GM12875 (cell line): ENCODE results near the gene EARS2.
"Not testable (repeated sequence)": the region's sequence is repeated elsewhere in the genome, so short reads cannot be mapped to it uniquely, and the experiment has no call there.

Experiments used
- H3K4me3 ChIP-seq: one replicate; pipeline ENCODE4 v1.5.1; 2011; ENCODE audit warnings: low read depth, low read length, control low read depth
- TF ChIP-seq, protein P1 (sequence below): IDR thresholded peaks from 2 replicates; pipeline ENCODE4 v1.5.1; 2011; ENCODE audit warnings: low read depth, mild to moderate bottlenecking, control low read depth, inconsistent platforms, low read length, moderate library complexity, borderline replicate concordance; ENCODE audit not compliant: insufficient read depth

EARS2 gene

DNA sequence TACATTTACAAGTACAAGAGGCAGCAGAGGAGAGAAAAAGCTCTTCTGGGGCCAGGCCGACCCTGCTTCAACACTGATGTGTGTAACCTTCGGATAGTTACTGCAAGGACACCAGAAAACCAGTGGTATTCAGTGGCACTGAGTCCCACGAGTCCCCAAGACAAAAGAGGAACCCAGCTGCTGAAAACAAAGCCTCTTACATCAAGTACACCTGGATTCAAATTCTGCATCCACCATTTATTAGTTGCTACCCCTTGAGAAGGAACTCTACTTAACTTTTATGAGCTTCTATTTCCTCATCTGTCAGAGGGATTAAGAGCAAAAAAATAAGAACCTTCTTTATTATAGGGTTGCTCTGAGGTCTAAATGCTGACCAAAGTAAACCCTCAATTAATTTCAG is 2.6 kb downstream of the EARS2 start:
- TF ChIP-seq, protein P1, sequence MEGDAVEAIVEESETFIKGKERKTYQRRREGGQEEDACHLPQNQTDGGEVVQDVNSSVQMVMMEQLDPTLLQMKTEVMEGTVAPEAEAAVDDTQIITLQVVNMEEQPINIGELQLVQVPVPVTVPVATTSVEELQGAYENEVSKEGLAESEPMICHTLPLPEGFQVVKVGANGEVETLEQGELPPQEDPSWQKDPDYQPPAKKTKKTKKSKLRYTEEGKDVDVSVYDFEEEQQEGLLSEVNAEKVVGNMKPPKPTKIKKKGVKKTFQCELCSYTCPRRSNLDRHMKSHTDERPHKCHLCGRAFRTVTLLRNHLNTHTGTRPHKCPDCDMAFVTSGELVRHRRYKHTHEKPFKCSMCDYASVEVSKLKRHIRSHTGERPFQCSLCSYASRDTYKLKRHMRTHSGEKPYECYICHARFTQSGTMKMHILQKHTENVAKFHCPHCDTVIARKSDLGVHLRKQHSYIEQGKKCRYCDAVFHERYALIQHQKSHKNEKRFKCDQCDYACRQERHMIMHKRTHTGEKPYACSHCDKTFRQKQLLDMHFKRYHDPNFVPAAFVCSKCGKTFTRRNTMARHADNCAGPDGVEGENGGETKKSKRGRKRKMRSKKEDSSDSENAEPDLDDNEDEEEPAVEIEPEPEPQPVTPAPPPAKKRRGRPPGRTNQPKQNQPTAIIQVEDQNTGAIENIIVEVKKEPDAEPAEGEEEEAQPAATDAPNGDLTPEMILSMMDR: no peak
- H3K4me3 ChIP-seq: no peak overlapping the region

DNA sequence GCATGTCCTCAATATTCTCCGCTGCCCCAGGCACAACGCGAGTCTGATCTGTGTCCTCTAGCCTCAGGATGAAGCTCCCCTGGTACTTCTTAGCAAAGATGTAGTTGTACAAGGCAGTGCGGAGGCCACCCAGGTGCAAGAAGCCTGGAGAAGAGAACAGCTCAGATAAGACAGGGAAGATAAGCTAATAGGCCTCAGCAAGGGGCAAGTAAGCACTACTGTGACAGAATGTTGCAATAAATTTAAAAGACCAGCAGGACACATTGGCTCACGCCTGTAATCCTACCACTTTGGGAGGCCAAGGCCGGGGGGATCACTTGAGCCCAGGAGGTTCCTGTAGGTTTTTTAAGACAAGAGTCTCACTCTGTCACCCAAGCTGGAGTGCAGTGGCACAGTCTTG is 5.0 kb downstream of the EARS2 start:
- no peak overlapping the region for H3K4me3 ChIP-seq
- TF ChIP-seq, protein P1: no peak

DNA sequence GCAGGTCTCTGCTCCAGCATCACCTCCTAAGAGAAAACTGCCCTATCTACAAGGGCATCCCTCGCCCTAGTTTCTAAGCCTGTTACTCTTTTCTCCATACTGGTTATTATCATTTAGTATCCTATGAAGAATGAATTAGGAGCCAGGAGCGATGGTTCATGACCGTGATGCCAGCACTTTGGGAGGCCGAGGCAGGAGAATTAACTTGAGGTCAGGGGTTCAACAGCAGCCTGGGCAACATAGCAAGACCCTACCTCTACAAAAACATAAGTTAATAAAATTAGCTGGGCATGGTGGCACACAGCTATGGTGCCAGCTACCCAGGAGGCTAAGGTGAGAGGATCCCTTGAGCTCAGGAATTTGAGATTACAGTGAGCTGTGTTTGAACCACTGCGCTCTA is 7.2 kb downstream of the EARS2 start:
- TF ChIP-seq, protein P1: no peak
- no peak overlapping the region for H3K4me3 ChIP-seq

DNA sequence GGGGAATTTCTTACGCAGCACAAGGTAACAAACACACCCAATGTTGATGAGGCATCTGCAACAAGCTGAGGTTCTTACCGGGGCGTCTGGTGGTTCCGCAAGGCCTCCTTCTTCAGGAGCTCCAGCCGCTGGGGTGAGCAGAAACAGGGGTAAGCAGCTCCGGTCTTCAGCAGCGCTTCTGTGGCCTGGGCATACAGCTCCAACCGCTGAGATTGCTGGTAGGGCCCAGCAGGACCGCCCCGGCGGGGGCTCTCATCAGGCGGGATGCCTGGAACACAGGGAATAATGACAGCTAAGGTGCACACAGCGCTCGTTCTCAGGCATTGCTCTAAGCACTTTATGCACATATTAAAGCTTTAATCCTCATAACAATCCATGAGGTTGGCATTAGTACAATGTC is 12.7 kb downstream of the EARS2 start:
- TF ChIP-seq, protein P1: no peak

DNA sequence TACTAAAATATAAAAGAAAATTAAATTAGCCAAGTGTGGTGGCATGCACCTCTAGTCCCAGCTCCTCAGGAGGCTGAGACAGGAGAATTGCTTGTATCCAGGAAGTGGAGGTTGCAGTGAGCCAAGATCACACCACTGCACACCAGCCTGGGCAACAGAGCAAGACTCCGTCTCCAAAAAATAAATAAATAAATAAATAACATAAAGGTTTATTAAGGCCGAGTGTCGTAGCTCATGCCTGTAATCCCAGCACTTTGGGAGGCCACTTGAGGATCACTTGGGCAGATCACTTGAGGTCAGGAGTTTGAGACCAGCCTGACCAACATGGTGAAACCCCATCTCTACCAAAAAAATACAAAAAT is 16.4 kb downstream of the EARS2 start:
- not testable (repeated sequence) for H3K4me3 ChIP-seq

More for the DNA sequence above, 12.7 kb downstream of the EARS2 start:
- no peak overlapping the region for H3K4me3 ChIP-seq

DNA sequence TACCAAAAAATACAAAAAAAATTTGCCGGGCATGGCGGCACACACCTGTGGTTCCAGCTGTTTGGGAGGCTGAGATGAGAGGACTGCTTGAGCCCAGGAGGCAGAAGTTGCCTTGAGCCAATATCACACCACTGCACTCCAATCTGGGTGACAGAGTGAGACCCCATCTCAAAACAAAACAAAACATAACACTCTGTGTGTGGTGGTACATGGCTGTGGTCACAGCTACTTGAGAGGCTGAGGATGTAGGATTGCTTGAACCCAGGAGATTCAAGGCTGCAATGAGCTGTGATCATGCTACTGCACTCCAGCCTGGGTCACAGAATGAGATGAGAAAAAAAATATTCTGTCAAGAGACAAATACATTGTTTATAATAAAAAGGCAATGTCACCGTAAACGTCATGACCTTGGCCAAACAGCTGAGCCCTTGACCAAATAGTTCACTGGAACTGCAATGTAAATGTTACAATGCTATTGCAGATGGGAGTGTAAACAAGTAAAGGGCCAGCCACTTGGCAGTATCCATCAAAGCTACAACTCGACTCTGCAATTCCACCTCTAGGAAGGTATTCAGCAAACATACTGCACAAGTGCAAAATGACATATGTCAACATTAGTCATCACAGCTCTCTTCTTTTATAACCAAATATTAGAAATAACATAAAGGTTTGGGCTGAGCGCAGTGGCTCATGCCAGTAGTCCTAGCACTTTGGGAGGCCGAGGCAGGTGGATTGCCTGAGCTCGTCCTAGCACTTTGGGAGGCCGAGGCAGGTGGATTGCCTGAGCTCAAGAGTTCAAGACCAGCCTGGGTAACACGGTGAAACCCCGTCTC is 16.9 kb downstream of the EARS2 start:
- H3K4me3 ChIP-seq: no peak overlapping the region
- TF ChIP-seq, protein P1: no peak

DNA sequence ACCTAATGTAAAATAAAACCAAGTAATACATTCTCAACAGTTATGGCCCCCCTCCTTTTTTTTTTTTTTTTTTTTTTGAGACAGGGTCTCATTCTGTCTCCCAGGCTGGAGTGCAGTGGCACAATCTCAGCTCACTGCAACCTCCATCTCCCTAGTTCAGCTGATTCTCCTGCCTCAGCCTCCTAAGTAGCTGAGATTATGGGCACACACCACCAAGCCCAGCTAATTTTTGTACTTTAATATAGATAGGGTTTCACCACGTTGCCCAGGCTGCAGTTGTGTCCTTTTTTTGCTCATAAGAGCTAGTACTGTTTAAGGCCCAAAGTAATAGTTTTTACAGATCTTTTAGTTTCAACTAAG is 18.3 kb downstream of the EARS2 start:
- TF ChIP-seq, protein P1: no peak
- no peak overlapping the region for H3K4me3 ChIP-seq
